ENCODE results near the gene TLE3. TPM values are rescaled to one million over a fixed set of nuclear protein-coding genes. Genes with fewer than 3 reads are reported as not detected.
A peak's percentile ranks its signal among the peaks of the same experiment; 100 is the strongest.

TLE3 gene
- polyA plus RNA-seq, 1 donor (not counting 4 experiments of a cell fraction or from before 2014, with no cell fraction given): 8.3 TPM

GRCh38 chr15:70096215-70097062 is 1.3 kb downstream of the TLE3 start:
- H3K4me2 ChIP-seq (ENCODE audit: control insufficient read depth, extremely low read depth, insufficient read depth, low read depth, low read length): peak overlapping the region; percentile 91
- H3K4me3 ChIP-seq (ENCODE audit: control insufficient read depth in 2 of 3, extremely low read depth in 1 of 3, insufficient read depth in 2 of 3, low read depth in 1 of 3, low read length in 3 of 3): peak overlapping the region; percentile 68 to 90 (median 76)
- no peak for TF ChIP-seq EZH2 (IDR thresholded peaks at IDR 0.05; ENCODE audit: low read length)
- TF ChIP-seq, protein P1, sequence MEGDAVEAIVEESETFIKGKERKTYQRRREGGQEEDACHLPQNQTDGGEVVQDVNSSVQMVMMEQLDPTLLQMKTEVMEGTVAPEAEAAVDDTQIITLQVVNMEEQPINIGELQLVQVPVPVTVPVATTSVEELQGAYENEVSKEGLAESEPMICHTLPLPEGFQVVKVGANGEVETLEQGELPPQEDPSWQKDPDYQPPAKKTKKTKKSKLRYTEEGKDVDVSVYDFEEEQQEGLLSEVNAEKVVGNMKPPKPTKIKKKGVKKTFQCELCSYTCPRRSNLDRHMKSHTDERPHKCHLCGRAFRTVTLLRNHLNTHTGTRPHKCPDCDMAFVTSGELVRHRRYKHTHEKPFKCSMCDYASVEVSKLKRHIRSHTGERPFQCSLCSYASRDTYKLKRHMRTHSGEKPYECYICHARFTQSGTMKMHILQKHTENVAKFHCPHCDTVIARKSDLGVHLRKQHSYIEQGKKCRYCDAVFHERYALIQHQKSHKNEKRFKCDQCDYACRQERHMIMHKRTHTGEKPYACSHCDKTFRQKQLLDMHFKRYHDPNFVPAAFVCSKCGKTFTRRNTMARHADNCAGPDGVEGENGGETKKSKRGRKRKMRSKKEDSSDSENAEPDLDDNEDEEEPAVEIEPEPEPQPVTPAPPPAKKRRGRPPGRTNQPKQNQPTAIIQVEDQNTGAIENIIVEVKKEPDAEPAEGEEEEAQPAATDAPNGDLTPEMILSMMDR (optimal IDR thresholded peaks at IDR 0.05 in 1 of 3, IDR thresholded peaks at IDR 0.05 in 1 of 3, conservative IDR thresholded peaks at IDR 0.05 in 1 of 3; ENCODE audit: extremely low read depth in 1 of 3, insufficient read depth in 2 of 3, low read length in 3 of 3): no peak
- H4K20me1 ChIP-seq (ENCODE audit: control insufficient read depth, extremely low read depth, insufficient read depth, low read length): peaks cover 16% of the 10 kb centered on the region
- dilution Hi-C loops (cut with MboI; ENCODE audit: extremely low pct_ligation_motif_present, low sequenced_read_pairs): no loop called here
- peaks cover 6% of the 10 kb centered on the region for H3K9me1 ChIP-seq (ENCODE audit: control insufficient read depth, extremely low read depth, insufficient read depth, low read length)
- peak overlapping the region; percentile 1 for H2AFZ ChIP-seq (ENCODE audit: control insufficient read depth, low read length)
- H3K36me3 ChIP-seq (ENCODE audit: control insufficient read depth in 2 of 2, extremely low read depth in 1 of 2, insufficient read depth in 2 of 2, low read length in 2 of 2): peaks cover 0 to 6% of the 10 kb centered on the region in 2 experiments
- H3K4me1 ChIP-seq (ENCODE audit: control insufficient read depth, extremely low read depth, insufficient read depth, low read length): peaks cover 57% of the 10 kb centered on the region
- H3K27ac ChIP-seq (ENCODE audit: control insufficient read depth, insufficient read depth, low read length): peak overlapping the region; percentile 86
- FAIRE-seq: no peak
- no peaks in the 10 kb centered on the region for H3K9me3 ChIP-seq (ENCODE audit: control insufficient read depth, low read depth, low read length)
- H3K79me2 ChIP-seq (ENCODE audit: control insufficient read depth, insufficient read depth, low read length): peaks cover 14% of the 10 kb centered on the region
- no peak for DNase-seq (ENCODE audit: low read depth, low spot score)
- peaks cover 8% of the 10 kb centered on the region for H3K27me3 ChIP-seq (ENCODE audit: control insufficient read depth, extremely low read depth, insufficient read depth, low read length)
- peak overlapping the region; percentile 79 for H3K9ac ChIP-seq (ENCODE audit: control insufficient read depth, extremely low read depth, insufficient read depth, low read length)

GRCh38 chr15:70095408-70096214 is 2.1 kb downstream of the TLE3 start:
- FAIRE-seq (no peak), DNase-seq (ENCODE audit: low read depth, low spot score) (no peak)
- H3K27ac ChIP-seq (ENCODE audit: control insufficient read depth, insufficient read depth, low read length): peak overlapping the region; percentile 86
- peak overlapping the region; percentile 91 for H3K4me2 ChIP-seq (ENCODE audit: control insufficient read depth, extremely low read depth, insufficient read depth, low read depth, low read length)
- peak overlapping the region; percentile 79 for H3K9ac ChIP-seq (ENCODE audit: control insufficient read depth, extremely low read depth, insufficient read depth, low read length)
- peaks cover 4% of the 10 kb centered on the region for H3K27me3 ChIP-seq (ENCODE audit: control insufficient read depth, extremely low read depth, insufficient read depth, low read length)
- peaks cover 17% of the 10 kb centered on the region for H3K79me2 ChIP-seq (ENCODE audit: control insufficient read depth, insufficient read depth, low read length)
- dilution Hi-C loops (cut with MboI; ENCODE audit: extremely low pct_ligation_motif_present, low sequenced_read_pairs): no loop called here
- H3K9me1 ChIP-seq (ENCODE audit: control insufficient read depth, extremely low read depth, insufficient read depth, low read length): peaks cover 10% of the 10 kb centered on the region
- H2AFZ ChIP-seq (ENCODE audit: control insufficient read depth, low read length): no peak overlapping the region
- peaks cover 6% of the 10 kb centered on the region in 2 experiments for H3K36me3 ChIP-seq (ENCODE audit: control insufficient read depth in 2 of 2, extremely low read depth in 1 of 2, insufficient read depth in 2 of 2, low read length in 2 of 2)
- H3K4me3 ChIP-seq (ENCODE audit: control insufficient read depth in 2 of 3, extremely low read depth in 1 of 3, insufficient read depth in 2 of 3, low read depth in 1 of 3, low read length in 3 of 3): peak overlapping the region; percentile 68 to 90 (median 76)
- H3K4me1 ChIP-seq (ENCODE audit: control insufficient read depth, extremely low read depth, insufficient read depth, low read length): peaks cover 51% of the 10 kb centered on the region
- H4K20me1 ChIP-seq (ENCODE audit: control insufficient read depth, extremely low read depth, insufficient read depth, low read length): peaks cover 17% of the 10 kb centered on the region
- H3K9me3 ChIP-seq (ENCODE audit: control insufficient read depth, low read depth, low read length): no peaks in the 10 kb centered on the region
- no peak for TF ChIP-seq EZH2 (IDR thresholded peaks at IDR 0.05; ENCODE audit: low read length)
- TF ChIP-seq, protein P1 (optimal IDR thresholded peaks at IDR 0.05 in 1 of 3, IDR thresholded peaks at IDR 0.05 in 1 of 3, conservative IDR thresholded peaks at IDR 0.05 in 1 of 3; ENCODE audit: extremely low read depth in 1 of 3, insufficient read depth in 2 of 3, low read length in 3 of 3): no peak
